Measurements from ENCODE around the gene DPH7. TPM values are rescaled to one million over a fixed set of nuclear protein-coding genes. Genes with fewer than 3 reads are reported as not detected.
"Not testable (repeated sequence)": the region's sequence is repeated elsewhere in the genome, so short reads cannot be mapped to it uniquely, and the experiment has no call there.

Gene DPH7
- total RNA-seq, 1 experiment from 2014 or later: 43.9 TPM

GRCh38 chr9:137536594-137537131 lies 42.1 kb downstream of the DPH7 start:
- ATAC-seq; H3K4me1 Mint-ChIP-seq; H3K4me3 Mint-ChIP-seq; H3K36me3 Mint-ChIP-seq; DNase-seq (ENCODE audit: low spot score); H3K27me3 Mint-ChIP-seq (ENCODE audit: low read depth); CTCF ChIA-PET; POLR2A ChIA-PET; H3K27ac Mint-ChIP-seq: not testable (repeated sequence)
- H3K9me3 Mint-ChIP-seq: peaks cover 11% of the 10 kb centered on the region

- POLR2A ChIA-PET: no interaction called here
- Mint-ChIP-seq H3K4me1 (peaks cover 6% of the 10 kb centered on the region), H3K27ac (no peak overlapping the region), H3K4me3 (no peak overlapping the region), H3K36me3 (peaks cover 5% of the 10 kb centered on the region), H3K27me3 (ENCODE audit: low read depth) (peaks cover 7% of the 10 kb centered on the region; the same call in 1 of the 2 replicates), H3K9me3 (peaks cover 11% of the 10 kb centered on the region)
- DNase-seq (ENCODE audit: low spot score): no peak
- ATAC-seq: no peak
- CTCF ChIA-PET: interaction anchor here (0.5 to 1.4 kb wide), 19 partner anchors 8 to 258 kb away, joined by 3 to 11 read pairs (median 3); partner anchors contain the start of genes EXD3, MRPL41, NOXA1 and PNPLA7
- no peak; the same call in 1 of the 2 replicates for TF ChIP-seq USF1 (CRISPR knock-in tag; IDR thresholded peaks at IDR 0.05)
- no peak for TF ChIP-seq EMX1 (CRISPR knock-in tag; IDR thresholded peaks at IDR 0.05)
- TF ChIP-seq AR (CRISPR knock-in tag; IDR thresholded peaks at IDR 0.05): no peak
Measured at GRCh38 chr9:137535120-137535428, 43.7 kb downstream of the DPH7 start.

- peaks cover 5% of the 10 kb centered on the region for H3K36me3 Mint-ChIP-seq
- TF ChIP-seq ZNF532 (CRISPR knock-in tag; IDR thresholded peaks at IDR 0.05; ENCODE audit: borderline replicate concordance) (no peak), MYBL2 (CRISPR knock-in tag; IDR thresholded peaks at IDR 0.05) (no peak), RELA (CRISPR knock-in tag; IDR thresholded peaks at IDR 0.05; ENCODE audit: borderline replicate concordance) (no peak), ZMAT4 (CRISPR knock-in tag; IDR thresholded peaks at IDR 0.05) (no peak), CREB1 (CRISPR knock-in tag; IDR thresholded peaks at IDR 0.05) (no peak), TEAD4 (CRISPR knock-in tag; IDR thresholded peaks at IDR 0.05) (no peak), JUN (CRISPR knock-in tag; IDR thresholded peaks at IDR 0.05) (no peak), MAX (CRISPR knock-in tag; IDR thresholded peaks at IDR 0.05) (peak; percentile 73; the same call in 1 of the 2 replicates), USF2 (CRISPR knock-in tag; IDR thresholded peaks at IDR 0.05) (peak; percentile 89), ZNF263 (CRISPR knock-in tag; IDR thresholded peaks at IDR 0.05; ENCODE audit: low read depth) (peak; percentile 86; the same call in 1 of the 2 replicates), USF1 (CRISPR knock-in tag; IDR thresholded peaks at IDR 0.05) (peak; percentile 91)
- ChIA-PET POLR2A (no interaction called here), CTCF (interaction anchor here (0.5 to 1.4 kb wide), 19 partner anchors 9 to 257 kb away, joined by 3 to 11 read pairs (median 3); partner anchors contain the start of genes EXD3, MRPL41, NOXA1 and PNPLA7)
- peaks cover 7% of the 10 kb centered on the region; the same call in 1 of the 2 replicates for H3K27me3 Mint-ChIP-seq (ENCODE audit: low read depth)
- DNase-seq (ENCODE audit: low spot score): no peak
- ATAC-seq: peak; percentile 89
- H3K4me1 Mint-ChIP-seq: peaks cover 6% of the 10 kb centered on the region
- peaks cover 11% of the 10 kb centered on the region for H3K9me3 Mint-ChIP-seq
- H3K27ac Mint-ChIP-seq: no peak overlapping the region
- H3K4me3 Mint-ChIP-seq: no peak overlapping the region
Measured at GRCh38 chr9:137534256-137535119, 44.2 kb downstream of the DPH7 start.
